LNCaP clone FGC (cell line): Measurements from ENCODE around the gene ASPRV1.

Experiments
- DNase-seq: peaks from one replicate; pipeline ENCODE4 v3.0.0-alpha.2; 2011; ENCODE audit warnings: low read depth
- H3K4me3 ChIP-seq: 2 replicates; pipeline ENCODE4 v1.5.1; 2011; ENCODE audit warnings: mild to moderate bottlenecking, low read depth, low read length, control low read depth
- TF ChIP-seq, protein P1 (sequence below): IDR thresholded peaks from 2 replicates; pipeline ENCODE4 v1.5.1; 2012; ENCODE audit warnings: mild to moderate bottlenecking; ENCODE audit not compliant: control insufficient read depth, insufficient read depth; ENCODE audit errors: extremely low read depth

ASPRV1 gene

DNA sequence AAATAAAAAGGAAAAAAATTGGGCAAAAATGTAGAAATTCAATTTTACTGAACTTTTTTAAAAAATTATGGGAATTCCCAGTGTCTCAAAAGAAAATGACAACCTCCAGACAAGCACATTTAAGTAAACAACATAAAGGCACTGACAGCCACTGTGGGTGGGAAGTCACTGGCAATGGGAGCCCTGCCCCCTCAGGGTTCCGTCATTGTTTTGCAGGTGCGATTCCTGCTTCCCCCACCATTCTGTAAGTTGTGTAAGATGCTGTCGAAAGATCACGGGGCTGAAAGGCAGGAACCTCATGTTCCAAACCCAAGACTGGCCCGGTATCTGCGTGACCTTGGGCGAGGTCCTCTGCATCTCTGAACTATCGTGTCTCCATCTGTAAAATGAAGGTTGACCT, 15.8 kb upstream of the ASPRV1 start:
- no peak overlapping the region for H3K4me3 ChIP-seq
- TF ChIP-seq, protein P1, sequence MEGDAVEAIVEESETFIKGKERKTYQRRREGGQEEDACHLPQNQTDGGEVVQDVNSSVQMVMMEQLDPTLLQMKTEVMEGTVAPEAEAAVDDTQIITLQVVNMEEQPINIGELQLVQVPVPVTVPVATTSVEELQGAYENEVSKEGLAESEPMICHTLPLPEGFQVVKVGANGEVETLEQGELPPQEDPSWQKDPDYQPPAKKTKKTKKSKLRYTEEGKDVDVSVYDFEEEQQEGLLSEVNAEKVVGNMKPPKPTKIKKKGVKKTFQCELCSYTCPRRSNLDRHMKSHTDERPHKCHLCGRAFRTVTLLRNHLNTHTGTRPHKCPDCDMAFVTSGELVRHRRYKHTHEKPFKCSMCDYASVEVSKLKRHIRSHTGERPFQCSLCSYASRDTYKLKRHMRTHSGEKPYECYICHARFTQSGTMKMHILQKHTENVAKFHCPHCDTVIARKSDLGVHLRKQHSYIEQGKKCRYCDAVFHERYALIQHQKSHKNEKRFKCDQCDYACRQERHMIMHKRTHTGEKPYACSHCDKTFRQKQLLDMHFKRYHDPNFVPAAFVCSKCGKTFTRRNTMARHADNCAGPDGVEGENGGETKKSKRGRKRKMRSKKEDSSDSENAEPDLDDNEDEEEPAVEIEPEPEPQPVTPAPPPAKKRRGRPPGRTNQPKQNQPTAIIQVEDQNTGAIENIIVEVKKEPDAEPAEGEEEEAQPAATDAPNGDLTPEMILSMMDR, result no peak
- DNase-seq, result no peak

DNA sequence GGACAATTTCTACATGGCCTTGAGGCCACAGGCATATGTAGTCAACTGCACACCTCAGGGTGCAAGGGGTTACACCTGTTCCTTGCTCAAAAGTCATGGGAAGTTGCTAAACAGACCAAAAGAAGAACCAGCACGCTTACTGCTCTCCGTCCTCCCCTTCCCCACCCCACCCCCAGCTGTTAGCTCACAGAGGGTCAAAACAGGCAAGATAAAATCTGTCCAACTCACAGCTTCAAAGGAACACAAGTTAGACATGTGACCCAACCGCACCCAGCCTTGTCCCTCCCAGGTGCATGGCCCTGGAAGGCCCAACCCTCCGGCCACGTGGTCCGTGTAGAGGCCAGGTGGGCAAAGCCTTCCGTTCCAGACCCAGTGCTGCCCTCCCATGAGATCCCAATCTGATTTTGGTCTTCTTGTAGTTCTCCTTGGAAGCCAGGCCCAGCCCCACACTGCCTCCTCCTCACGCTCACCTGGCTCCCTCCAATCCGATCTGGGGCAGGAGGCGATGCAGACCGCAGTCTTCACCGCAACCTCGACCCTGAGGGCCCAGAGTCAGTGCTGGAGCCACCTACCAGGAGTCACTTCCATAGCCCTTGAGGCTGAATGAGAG, 14.5 kb upstream of the ASPRV1 start:
- TF ChIP-seq, protein P1, result no peak

DNA sequence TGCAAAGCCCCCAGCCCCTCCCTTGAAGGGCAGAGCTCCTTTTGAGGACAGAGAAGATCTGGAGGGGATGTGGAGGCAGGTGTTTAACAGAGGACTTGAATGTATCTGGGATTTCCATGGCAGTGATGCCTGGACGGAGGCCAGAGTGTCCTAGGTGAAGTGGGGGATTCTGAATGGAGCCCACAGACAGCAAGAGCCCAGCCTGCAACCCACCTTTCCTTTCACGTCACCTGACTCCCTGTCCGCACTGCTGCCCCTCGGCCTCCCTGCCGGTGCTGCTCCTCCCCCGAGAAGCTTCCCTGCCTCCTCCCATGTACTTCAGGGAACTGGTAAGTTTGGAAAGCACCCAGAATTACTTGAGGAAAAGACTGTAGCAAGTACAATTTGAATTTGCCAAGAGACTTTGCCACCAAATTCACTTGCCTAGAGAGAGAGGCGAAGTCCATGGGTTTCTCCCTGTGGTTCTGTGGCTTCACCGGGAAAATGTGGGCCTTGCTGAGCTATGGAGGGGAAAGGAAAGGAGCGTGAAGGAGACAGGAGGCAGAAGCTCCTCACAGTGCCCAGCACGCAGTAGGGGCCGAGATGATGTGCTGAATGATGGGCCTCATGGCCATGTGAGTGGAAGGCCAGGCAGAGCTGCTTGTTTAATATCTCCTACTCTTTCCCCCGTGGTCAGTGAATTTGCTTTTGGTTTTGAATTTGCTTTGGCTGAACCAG, 13.9 kb upstream of the ASPRV1 start:
- no peak for DNase-seq
- no peak overlapping the region for H3K4me3 ChIP-seq
- TF ChIP-seq, protein P1, result no peak

More for the DNA sequence above, 14.5 kb upstream of the ASPRV1 start:
- DNase-seq, result no peak
- H3K4me3 ChIP-seq, result no peak overlapping the region

DNA sequence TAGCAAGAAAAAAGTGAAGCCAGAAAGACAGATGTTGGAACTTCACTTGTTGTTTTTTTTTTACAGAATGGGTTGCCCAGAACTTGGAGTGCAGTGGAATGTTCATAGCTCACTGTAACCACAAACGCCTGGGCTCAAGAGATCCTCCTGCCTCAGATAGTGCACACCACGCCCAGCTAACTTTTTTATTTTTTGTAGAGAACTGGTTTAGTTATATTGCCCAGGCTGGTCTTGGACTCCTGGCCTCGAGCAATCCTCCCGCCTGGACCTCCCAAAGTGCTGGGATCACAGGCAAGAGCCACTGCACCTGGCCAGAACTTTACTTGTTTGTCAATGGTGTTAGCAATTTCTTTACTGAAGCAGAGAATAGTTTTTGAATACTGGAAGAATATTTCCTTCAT, 11.9 kb upstream of the ASPRV1 start:
- TF ChIP-seq, protein P1, result no peak
- no peak for DNase-seq
- no peak overlapping the region for H3K4me3 ChIP-seq

DNA sequence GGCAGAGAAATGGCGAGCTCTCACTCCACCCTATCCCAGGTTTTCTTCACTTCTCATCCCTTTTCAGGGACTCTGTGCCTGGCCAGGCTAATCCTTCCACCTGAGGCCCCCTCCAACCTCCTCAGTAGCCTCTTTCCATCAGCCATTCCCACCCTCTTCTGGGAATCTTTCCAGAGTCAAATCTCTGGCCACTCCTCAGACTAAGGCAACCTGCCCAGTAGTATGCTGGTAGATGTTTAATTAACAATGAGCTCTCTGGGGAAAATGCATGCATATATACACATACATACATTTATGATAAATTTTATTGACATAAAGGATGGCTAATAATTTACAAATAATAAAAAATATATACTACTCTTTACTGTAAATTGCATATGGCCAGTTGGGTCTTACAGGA, 11.4 kb upstream of the ASPRV1 start:
- TF ChIP-seq, protein P1, result no peak
- no peak for DNase-seq
- H3K4me3 ChIP-seq, result no peak overlapping the region

DNA sequence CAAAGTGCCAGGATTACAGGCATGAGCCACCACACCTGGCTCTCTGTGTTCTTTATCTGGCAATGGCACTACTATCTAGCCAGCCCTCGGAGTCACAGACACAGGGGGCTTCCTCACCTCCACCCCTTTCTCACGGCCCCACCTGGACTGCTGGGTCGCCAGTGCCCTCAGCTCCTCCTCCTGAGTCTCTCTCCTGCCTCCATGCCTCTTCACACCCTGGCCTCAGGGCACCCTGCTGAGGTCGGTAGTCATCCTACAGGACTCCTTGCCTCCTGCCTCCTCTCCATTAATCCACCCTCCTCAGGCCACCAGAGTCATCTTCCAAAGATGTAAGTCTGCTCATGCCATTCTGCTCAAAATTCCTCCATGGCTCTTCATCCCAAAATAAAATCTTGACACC, 8.6 kb upstream of the ASPRV1 start:
- TF ChIP-seq, protein P1, result no peak
- DNase-seq, result no peak
- no peak overlapping the region for H3K4me3 ChIP-seq
